RCC 7860 (cell line): ENCODE data around the gene NFE2.
"Not testable (repeated sequence)": the region's sequence is repeated elsewhere in the genome, so short reads cannot be mapped to it uniquely, and the experiment has no call there.

ENCODE experiments used
- DNase-seq: peaks from one replicate; pipeline ENCODE4 v3.0.0-alpha.2; 2015; ENCODE audit warnings: low spot score
- FAIRE-seq: peaks from 2 replicates; lab custom pipeline; 2012; peaks lifted over from hg19 to GRCh38; lab: Jason Lieb, UNC

Gene NFE2

GRCh38 chr12:54300732-54301427, at the start of gene NFE2:
NFE2 (minus strand) TSS chr12:54301015; CDS start chr12:54295248, 5,767 bp downstream.
- peak; percentile 31 for DNase-seq
- no peak for FAIRE-seq

- no peak for FAIRE-seq
- no peak for DNase-seq
These were observed 48.9 kb upstream of the NFE2 start for GRCh38 chr12:54349679-54350078.

- FAIRE-seq = no peak
- no peak for DNase-seq
These were observed 48.2 kb upstream of the NFE2 start for GRCh38 chr12:54349036-54349435.

GRCh38 chr12:54341378-54342300, 40.8 kb upstream of the NFE2 start:
- FAIRE-seq (no peak), DNase-seq (no peak)

GRCh38 chr12:54340846-54341245, 40.0 kb upstream of the NFE2 start:
- no peak for FAIRE-seq

GRCh38 chr12:54338698-54339296, 38.0 kb upstream of the NFE2 start:
- FAIRE-seq = no peak
- no peak for DNase-seq

More at GRCh38 chr12:54340846-54341245, 40.0 kb upstream of the NFE2 start:
- no peak for DNase-seq

- no peak for FAIRE-seq
- no peak for DNase-seq
These were observed 37.2 kb upstream of the NFE2 start for GRCh38 chr12:54337854-54338650.

GRCh38 chr12:54337280-54337842, 36.5 kb upstream of the NFE2 start:
- no peak for DNase-seq
- FAIRE-seq = no peak

GRCh38 chr12:54333420-54334034, 32.7 kb upstream of the NFE2 start:
- DNase-seq = no peak
- no peak for FAIRE-seq

GRCh38 chr12:54331461-54331860, 30.6 kb upstream of the NFE2 start:
- DNase-seq (no peak), FAIRE-seq (no peak)

- FAIRE-seq (no peak), DNase-seq (no peak)
These were observed 29.6 kb upstream of the NFE2 start for GRCh38 chr12:54330442-54330841.

GRCh38 chr12:54329759-54330158, 28.9 kb upstream of the NFE2 start:
- DNase-seq (no peak), FAIRE-seq (no peak)

- DNase-seq (no peak), FAIRE-seq (no peak)
These were observed 28.0 kb upstream of the NFE2 start for GRCh38 chr12:54328595-54329337.

- DNase-seq, FAIRE-seq: not testable (repeated sequence)
These were observed 24.8 kb upstream of the NFE2 start for GRCh38 chr12:54325442-54326109.

- FAIRE-seq (peak; percentile 89), DNase-seq (peak; percentile 99)
These were observed 24.0 kb upstream of the NFE2 start, which contains the start of gene COPZ1 for GRCh38 chr12:54324617-54325441. COPZ1 (plus strand) TSS chr12:54325131; CDS start chr12:54325164, 33 bp downstream.

GRCh38 chr12:54321363-54321762, 20.5 kb upstream of the NFE2 start:
- no peak for FAIRE-seq
- no peak for DNase-seq

GRCh38 chr12:54312309-54312708, 11.5 kb upstream of the NFE2 start:
- DNase-seq, FAIRE-seq: not testable (repeated sequence)

- DNase-seq (no peak), FAIRE-seq (no peak)
These were observed 10.2 kb upstream of the NFE2 start for GRCh38 chr12:54311051-54311450.
